Esophagus muscularis mucosa (tissue), 4 donors: Measurements from ENCODE around the gene SH3GL3.

Experiments
- CTCF ChIP-seq, 3 experiments: fragments of 200-600 bp in 2 of 3; fragments of 450-650 bp in 1 of 3; sonication (generic) in 2 of 3; IDR thresholded peaks; one replicate each; pipeline ENCODE4 v1.5.1; 2017 to 2019; ENCODE audit warnings: antibody characterized with exemption in 3 of 3, mild to moderate bottlenecking in 2 of 3, moderate library complexity in 1 of 3
- EP300 ChIP-seq: sonication (generic); formaldehyde crosslinking; IDR thresholded peaks from one replicate; pipeline ENCODE4 v1.6.1; 2017; ENCODE audit warnings: antibody characterized with exemption
- POLR2A ChIP-seq: fragments of 450-650 bp; IDR thresholded peaks from one replicate; pipeline ENCODE4 v1.6.1; 2017; ENCODE audit warnings: antibody characterized with exemption, moderate library complexity, mild to moderate bottlenecking, low read depth
- POLR2AphosphoS5 ChIP-seq, 2 donors: sonication (generic); formaldehyde crosslinking; IDR thresholded peaks; one replicate each; pipeline ENCODE4 v1.6.1; 2017; ENCODE audit warnings: antibody characterized with exemption in 2 of 2

GRCh38 chr15:83582381-83582780, 135.2 kb downstream of the SH3GL3 start:
- TF ChIP-seq POLR2AphosphoS5 (IDR thresholded peaks at IDR 0.05) (no peak), POLR2A (no peak), CTCF (IDR thresholded peaks at IDR 0.05) (no peak), EP300 (no peak)
